GM18858 (cell line): ENCODE measurements around the gene FXYD6.
"Not testable (repeated sequence)": the region's sequence is repeated elsewhere in the genome, so short reads cannot be mapped to it uniquely, and the experiment has no call there.

Source experiments
- ATAC-seq: cut with Tn5 transposase; IDR thresholded peaks from one replicate; pipeline ENCODE4 v1.9.1; 2021; ENCODE audit not compliant: unreplicated experiment

FXYD6 gene

GRCh38 chr11:117871160-117871559, 5.3 kb downstream of the FXYD6 start:
- ATAC-seq = no peak

GRCh38 chr11:117870103-117870952, 6.1 kb downstream of the FXYD6 start:
- ATAC-seq = no peak

- no peak for ATAC-seq
These were observed 6.9 kb downstream of the FXYD6 start for GRCh38 chr11:117869604-117870003.

GRCh38 chr11:117868815-117869561, 7.5 kb downstream of the FXYD6 start:
- ATAC-seq = no peak

- ATAC-seq = no peak
These were observed 8.4 kb downstream of the FXYD6 start for GRCh38 chr11:117868088-117868487.

GRCh38 chr11:117866526-117866925, 9.9 kb downstream of the FXYD6 start:
- ATAC-seq = no peak

GRCh38 chr11:117865546-117865945, 10.9 kb downstream of the FXYD6 start:
- ATAC-seq = not testable (repeated sequence)

GRCh38 chr11:117863383-117863782, 13.1 kb downstream of the FXYD6 start:
- no peak for ATAC-seq

GRCh38 chr11:117862753-117863152, 13.7 kb downstream of the FXYD6 start:
- no peak for ATAC-seq

GRCh38 chr11:117862019-117862725, 14.3 kb downstream of the FXYD6 start:
- no peak for ATAC-seq

- no peak for ATAC-seq
These were observed 15.1 kb downstream of the FXYD6 start for GRCh38 chr11:117861151-117862018.

GRCh38 chr11:117860139-117860538, 16.3 kb downstream of the FXYD6 start:
- ATAC-seq = no peak

- no peak for ATAC-seq
These were observed 16.9 kb downstream of the FXYD6 start for GRCh38 chr11:117859488-117860112.

- ATAC-seq = no peak
These were observed 17.4 kb downstream of the FXYD6 start for GRCh38 chr11:117859061-117859460.

GRCh38 chr11:117857734-117858414, 18.6 kb downstream of the FXYD6 start:
- ATAC-seq = no peak

GRCh38 chr11:117855912-117856651, 20.4 kb downstream of the FXYD6 start:
- ATAC-seq = no peak

GRCh38 chr11:117855186-117855845, 21.1 kb downstream of the FXYD6 start:
- ATAC-seq = no peak

GRCh38 chr11:117852309-117852708, 24.1 kb downstream of the FXYD6 start:
- ATAC-seq = no peak
